DMS53 (cell line): ENCODE data around the gene IL17C.
A peak's percentile ranks its signal among the peaks of the same experiment; 100 is the strongest.

Source experiments
- DNase-seq: peaks from one replicate; lab custom pipeline; 2025; lab: John Stamatoyannopoulos, UW

Gene IL17C

GRCh38 chr16:88628512-88628974 lies 9.8 kb upstream of the IL17C start:
- DNase-seq, result peak; percentile 61

- no peak for DNase-seq
These were observed 8.5 kb upstream of the IL17C start for GRCh38 chr16:88629835-88630234.

- DNase-seq, result no peak
These were observed 7.9 kb upstream of the IL17C start for GRCh38 chr16:88630433-88630832.

- DNase-seq, result no peak
These were observed 7.4 kb upstream of the IL17C start for GRCh38 chr16:88630941-88631340.

- DNase-seq, result no peak
These were observed 7.0 kb upstream of the IL17C start for GRCh38 chr16:88631384-88631783.

GRCh38 chr16:88631920-88632586 lies 6.3 kb upstream of the IL17C start:
- no peak for DNase-seq

GRCh38 chr16:88632587-88632930 lies 5.8 kb upstream of the IL17C start:
- DNase-seq, result no peak

- DNase-seq, result peak; percentile 95
These were observed 4.7 kb upstream of the IL17C start for GRCh38 chr16:88633684-88634140.

- DNase-seq, result peak; percentile 84
These were observed 4.0 kb upstream of the IL17C start for GRCh38 chr16:88634141-88634993.

GRCh38 chr16:88634994-88635670 lies 3.2 kb upstream of the IL17C start:
- peak; percentile 65 for DNase-seq

- peak; percentile 52 for DNase-seq
These were observed 2.6 kb upstream of the IL17C start for GRCh38 chr16:88635671-88636319.

GRCh38 chr16:88636488-88637265 lies 1.7 kb upstream of the IL17C start:
- DNase-seq, result no peak

GRCh38 chr16:88639231-88640038 lies 1.1 kb downstream of the IL17C start:
- peak; percentile 95 for DNase-seq

- DNase-seq, result peak; percentile 49
These were observed 1.7 kb downstream of the IL17C start for GRCh38 chr16:88640039-88640495.

- DNase-seq, result peak; percentile 31
These were observed 2.3 kb downstream of the IL17C start for GRCh38 chr16:88640498-88641247.

GRCh38 chr16:88642881-88643643 lies 4.7 kb downstream of the IL17C start:
- DNase-seq, result peak; percentile 30

GRCh38 chr16:88643644-88643932 lies 5.2 kb downstream of the IL17C start:
- no peak for DNase-seq

- DNase-seq, result no peak
These were observed 7.1 kb downstream of the IL17C start for GRCh38 chr16:88645455-88645854.

- no peak for DNase-seq
These were observed 7.6 kb downstream of the IL17C start for GRCh38 chr16:88645941-88646340.
